NB4 (cell line): ENCODE results near the gene ANGEL1.

Experiments used
- POLR2A ChIP-seq: IDR thresholded peaks from 2 replicates; pipeline ENCODE4 v1.6.1; 2011; ENCODE audit warnings: mild to moderate bottlenecking; ENCODE audit not compliant: insufficient read length; ENCODE audit errors: extremely low read depth
- TF ChIP-seq, protein P1 (sequence below): IDR thresholded peaks from one replicate; pipeline ENCODE4 v1.5.1; 2012; ENCODE audit warnings: low read depth, low read length
- TF ChIP-seq, protein P2 (sequence below): IDR thresholded peaks from 2 replicates; pipeline ENCODE4 v1.6.1; 2011; ENCODE audit warnings: low read depth, low read length

GRCh38 chr14:76770521-76771436 lies 41.9 kb downstream of the ANGEL1 start:
- TF ChIP-seq, protein P1, sequence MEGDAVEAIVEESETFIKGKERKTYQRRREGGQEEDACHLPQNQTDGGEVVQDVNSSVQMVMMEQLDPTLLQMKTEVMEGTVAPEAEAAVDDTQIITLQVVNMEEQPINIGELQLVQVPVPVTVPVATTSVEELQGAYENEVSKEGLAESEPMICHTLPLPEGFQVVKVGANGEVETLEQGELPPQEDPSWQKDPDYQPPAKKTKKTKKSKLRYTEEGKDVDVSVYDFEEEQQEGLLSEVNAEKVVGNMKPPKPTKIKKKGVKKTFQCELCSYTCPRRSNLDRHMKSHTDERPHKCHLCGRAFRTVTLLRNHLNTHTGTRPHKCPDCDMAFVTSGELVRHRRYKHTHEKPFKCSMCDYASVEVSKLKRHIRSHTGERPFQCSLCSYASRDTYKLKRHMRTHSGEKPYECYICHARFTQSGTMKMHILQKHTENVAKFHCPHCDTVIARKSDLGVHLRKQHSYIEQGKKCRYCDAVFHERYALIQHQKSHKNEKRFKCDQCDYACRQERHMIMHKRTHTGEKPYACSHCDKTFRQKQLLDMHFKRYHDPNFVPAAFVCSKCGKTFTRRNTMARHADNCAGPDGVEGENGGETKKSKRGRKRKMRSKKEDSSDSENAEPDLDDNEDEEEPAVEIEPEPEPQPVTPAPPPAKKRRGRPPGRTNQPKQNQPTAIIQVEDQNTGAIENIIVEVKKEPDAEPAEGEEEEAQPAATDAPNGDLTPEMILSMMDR = no peak
- TF ChIP-seq, protein P2, sequence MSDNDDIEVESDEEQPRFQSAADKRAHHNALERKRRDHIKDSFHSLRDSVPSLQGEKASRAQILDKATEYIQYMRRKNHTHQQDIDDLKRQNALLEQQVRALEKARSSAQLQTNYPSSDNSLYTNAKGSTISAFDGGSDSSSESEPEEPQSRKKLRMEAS = no peak
- TF ChIP-seq POLR2A = no peak
